Amygdala (tissue), 56 donors: ENCODE data around the gene MREG.

Source experiments
- DNase-seq, 56 donors: peaks; one replicate each; lab custom pipeline; 2025; lab: John Stamatoyannopoulos, UW

The MREG gene

GRCh38 chr2:215900843-215901242 is 112.5 kb downstream of the MREG start:
- DNase-seq = no peak

- peak in 1 of 56 donors; percentile 6 for DNase-seq
These were observed 113.1 kb downstream of the MREG start for GRCh38 chr2:215900203-215900611.

- DNase-seq = no peak
These were observed 113.9 kb downstream of the MREG start for GRCh38 chr2:215899141-215900074.

DNA sequence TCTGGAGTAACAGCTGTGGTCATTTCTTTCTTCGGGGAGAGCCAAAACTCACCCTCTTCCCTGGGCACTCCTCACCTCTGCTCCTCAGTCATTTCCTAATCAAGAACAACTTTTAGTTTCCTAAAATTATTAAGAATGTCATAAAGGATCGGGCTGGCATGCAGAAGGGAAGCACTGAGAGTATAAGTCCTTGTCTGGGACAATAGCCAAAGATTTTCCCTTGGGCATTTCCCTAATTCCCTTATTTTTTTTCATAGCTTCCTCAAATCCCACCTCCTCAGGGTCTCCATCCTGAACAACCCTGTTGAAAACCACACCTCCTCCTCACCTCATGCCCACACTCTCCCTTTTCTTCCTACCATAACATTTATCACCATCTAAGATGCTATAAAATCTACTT is 115.0 kb downstream of the MREG start:
- DNase-seq = no peak

DNA sequence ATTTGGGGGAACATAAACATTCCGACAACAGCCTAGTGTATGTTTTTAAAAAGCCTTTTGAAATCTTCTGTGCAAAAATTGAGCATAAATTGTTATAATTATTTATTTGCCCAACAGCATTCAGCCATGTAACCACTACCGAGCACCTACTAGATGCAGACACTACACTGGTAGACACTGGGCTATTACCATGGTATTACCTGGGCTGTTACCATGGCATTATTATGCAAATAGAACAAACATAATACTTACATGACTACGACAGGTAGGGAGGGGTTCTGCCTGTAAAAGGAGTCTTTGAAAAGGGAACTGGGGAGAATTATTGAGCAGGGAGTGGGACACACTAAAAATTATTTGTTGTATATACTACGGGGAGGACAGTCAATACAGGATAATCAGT is 116.4 kb downstream of the MREG start:
- DNase-seq = no peak

DNA sequence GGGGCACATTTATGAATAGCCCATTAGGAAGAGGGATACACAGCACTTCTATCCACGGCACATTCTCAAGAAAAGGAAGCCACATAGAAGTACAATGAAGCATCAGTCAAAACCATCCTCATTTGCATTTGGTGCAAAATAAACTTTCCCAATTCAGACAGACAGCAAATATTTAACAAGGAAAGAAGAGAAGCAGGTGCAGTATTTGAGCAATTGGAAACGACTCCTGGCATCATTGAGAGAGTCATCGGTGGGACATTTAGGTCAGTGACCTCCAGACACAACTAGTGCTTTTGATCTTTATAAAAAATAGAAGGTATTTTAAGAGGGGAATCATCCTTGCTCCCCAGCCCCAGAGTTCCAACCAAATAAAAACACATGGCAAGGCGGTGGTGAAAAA is 118.0 kb downstream of the MREG start:
- no peak for DNase-seq
